Measurements from ENCODE around the gene NAV2.

- no peak for TF ChIP-seq POLR2AphosphoS5 (IDR thresholded peaks at IDR 0.05)
- no peak for TF ChIP-seq CTCF (IDR thresholded peaks at IDR 0.05; ENCODE audit: poor library complexity, severe bottlenecking)
- TF ChIP-seq MXI1 (conservative IDR thresholded peaks at IDR 0.05; ENCODE audit: poor library complexity, severe bottlenecking): no peak
- TF ChIP-seq EP300 (conservative IDR thresholded peaks at IDR 0.05; ENCODE audit: poor library complexity, severe bottlenecking): no peak
- TF ChIP-seq EZH2 (IDR thresholded peaks at IDR 0.05; ENCODE audit: borderline replicate concordance, insufficient read depth, low read length, poor library complexity, severe bottlenecking): no peak
- TF ChIP-seq TAF1 (IDR thresholded peaks at IDR 0.05; ENCODE audit: low read depth): no peak
- TF ChIP-seq RAD21 (conservative IDR thresholded peaks at IDR 0.05): no peak
- TF ChIP-seq REST (IDR thresholded peaks at IDR 0.05; ENCODE audit: borderline replicate concordance): no peak
- no peak for TF ChIP-seq SMC3 (conservative IDR thresholded peaks at IDR 0.05; ENCODE audit: poor library complexity)
These were observed 422.5 kb downstream of the NAV2 start for GRCh38 chr11:20134991-20135736.

Data from neural cell (in vitro differentiated cells).